HUDEP-2 (cell line): Measurements from ENCODE around the gene CD38.
"Not testable (repeated sequence)": the region's sequence is repeated elsewhere in the genome, so short reads cannot be mapped to it uniquely, and the experiment has no call there.

Experiments used
- DNase-seq, 76 experiments: peaks; one replicate each; lab custom pipeline; 2025; ENCODE audit not compliant: unreplicated experiment in 76 of 76; lab: John Stamatoyannopoulos, UW

CD38 gene

DNA sequence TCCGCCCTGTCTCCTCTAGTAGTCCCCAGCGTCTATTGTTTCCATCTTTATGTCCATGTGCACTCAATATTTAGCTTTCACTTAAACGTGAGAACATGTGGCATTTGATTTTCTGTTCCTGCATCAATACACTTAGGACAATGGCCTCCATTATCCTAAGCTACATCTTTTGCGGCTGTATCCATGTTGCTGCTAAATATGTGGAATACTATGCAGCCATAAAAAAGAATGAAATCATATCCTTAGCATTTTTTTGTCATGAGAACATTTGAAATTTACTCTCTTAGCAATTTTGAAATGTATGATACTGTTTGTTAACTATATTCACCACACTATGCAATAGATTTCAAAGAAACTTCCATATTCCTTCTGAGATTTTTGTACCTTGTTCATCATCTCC is 19.8 kb upstream of the CD38 start:
- DNase-seq, result no peak

DNA sequence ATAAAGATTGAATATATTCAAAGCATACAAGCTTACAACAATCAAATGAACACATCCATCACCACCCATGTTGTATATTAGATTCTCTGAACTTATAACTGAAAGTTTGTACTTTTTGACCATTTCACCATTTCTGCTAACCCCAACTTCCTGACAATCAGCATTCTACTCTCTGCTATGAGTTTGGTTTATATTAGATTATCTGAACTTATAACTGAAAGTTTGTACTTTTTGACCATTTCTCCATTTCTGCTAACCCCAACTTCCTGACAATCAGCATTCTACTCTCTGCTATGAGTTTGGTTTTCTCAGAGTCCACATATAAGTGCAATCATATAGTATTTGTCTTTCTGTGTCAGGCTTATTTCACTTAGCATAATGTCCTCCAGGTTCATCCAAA is 15.7 kb upstream of the CD38 start:
- DNase-seq, result not testable (repeated sequence)

GRCh38 chr4:15765391-15765790 is 12.7 kb upstream of the CD38 start:
- DNase-seq, result no peak

- DNase-seq, result no peak
Measured at GRCh38 chr4:15765910-15766697, 12.0 kb upstream of the CD38 start.

GRCh38 chr4:15766821-15767220 is 11.3 kb upstream of the CD38 start:
- DNase-seq, result no peak

DNA sequence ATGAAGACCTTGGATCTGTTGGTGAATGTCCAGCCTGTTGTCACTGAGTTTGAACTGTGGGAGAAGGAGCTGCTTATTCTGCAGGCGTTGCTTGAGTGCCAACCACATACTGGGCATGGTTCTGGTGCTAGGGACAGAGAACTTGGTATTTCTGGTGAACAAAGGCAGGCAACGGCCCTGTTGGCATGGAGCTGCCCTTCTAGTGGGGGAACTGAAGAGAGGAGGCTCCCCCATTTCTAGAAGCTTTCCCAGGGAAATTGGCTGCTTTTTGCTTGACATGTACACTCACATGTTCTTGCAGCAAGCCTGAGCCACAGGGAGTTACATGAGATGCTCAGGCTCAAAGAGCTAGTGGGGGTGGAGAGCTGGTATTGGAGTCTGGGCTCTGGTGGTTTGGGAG is 8.9 kb upstream of the CD38 start:
- no peak for DNase-seq

DNA sequence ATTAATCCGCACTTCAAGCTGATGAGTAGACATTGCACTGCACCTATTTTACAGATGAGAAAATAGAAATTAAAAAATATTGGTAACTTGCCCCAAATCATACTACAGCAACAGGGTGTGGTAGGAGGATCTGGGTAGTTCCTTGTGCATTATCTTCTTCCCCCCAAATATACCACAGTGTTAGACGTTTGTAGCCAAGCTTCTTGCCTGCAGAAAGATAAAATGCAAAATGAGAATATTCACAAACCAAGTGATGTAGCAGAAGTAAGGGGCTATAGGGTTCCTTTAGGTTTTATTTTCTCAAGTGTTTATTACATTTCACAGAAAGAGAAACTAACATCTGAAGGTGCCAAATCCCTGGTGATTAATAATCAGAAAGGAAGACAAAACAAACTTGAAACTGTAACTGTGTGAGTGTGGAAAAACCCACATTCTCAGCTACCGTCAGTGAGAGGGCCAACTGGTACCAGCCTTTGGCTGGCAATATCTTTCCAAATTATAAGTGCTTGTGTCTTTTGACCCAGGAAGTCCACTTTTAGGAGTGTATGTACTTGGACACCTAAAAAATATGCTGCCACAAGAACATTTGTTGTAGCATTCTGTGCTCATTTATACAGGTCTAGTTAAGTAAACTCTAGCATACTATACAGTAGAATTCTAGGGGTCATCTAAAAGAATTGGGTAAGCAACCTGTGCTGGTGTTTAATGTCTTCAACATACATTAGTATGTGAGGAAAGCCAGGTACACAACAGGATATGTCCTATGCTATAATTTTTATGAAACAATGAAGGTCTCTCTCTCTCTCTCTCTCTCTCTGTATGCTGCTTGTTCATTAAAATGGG is 6.7 kb upstream of the CD38 start:
- no peak for DNase-seq

- no peak for DNase-seq
Measured at GRCh38 chr4:15774020-15774420, 4.1 kb upstream of the CD38 start.

DNA sequence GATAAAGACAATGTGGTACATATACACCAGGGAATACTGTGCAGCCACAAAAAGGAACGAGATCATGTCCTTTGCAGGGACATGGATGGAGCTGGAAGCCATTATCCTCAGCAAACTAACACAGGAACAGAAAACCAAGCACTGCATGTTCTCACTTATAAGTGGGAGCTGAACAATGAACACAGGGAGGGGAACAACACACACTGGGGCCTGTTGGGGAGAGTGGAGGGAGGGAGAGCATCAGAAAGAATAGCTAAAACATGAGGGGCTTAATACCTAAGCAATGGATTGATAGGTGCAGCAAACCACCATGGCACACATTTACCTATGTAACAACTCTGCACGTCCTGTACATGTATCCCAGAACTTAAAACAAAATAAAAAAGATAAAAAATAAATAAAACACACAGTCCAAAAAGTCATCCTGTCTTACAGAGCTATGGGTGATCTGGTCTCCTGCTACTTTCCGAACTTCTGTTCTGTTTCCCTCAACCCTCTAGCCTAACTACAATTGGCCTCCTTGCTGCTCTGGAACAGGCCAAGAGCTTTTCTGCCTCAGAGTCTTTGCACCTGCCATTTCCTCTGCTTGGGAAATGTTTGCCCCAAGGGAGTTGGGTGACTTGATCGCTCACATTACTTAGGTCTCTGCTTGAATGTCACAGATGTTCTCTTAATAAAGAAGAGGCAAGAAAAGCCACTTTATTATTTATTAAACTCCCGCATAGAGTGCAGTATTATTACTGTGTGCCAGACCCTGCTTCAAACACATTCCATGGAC is 1.1 kb upstream of the CD38 start:
- DNase-seq, result no peak

DNA sequence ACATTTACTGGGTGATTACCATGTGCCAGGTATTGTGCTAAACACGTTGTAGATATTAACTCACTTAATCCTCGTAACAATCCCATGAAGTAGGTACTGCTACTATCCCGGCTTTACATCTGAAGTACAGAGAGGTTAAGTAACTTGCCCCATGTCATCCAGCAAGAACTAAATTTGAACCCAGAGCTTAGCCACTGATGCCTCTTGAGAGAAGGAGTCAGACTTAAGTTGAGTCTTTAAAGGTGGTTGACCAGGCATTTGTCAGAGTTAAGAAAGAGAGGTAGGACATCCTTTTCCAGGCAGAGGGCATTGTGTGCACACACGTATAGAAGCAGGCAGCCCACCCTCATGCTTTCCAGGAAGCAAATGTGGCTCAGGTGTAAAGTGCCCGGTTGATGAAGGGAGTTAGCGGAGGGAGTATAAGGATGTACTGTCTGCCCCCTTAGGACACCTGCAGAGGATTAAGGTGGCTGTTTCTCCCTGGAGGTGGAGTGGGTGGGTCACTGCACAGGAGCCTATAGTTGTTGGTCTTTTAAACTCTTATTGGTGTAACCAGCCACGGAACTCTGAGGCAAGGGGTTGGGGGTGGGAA is 335 bp upstream of the CD38 start:
- no peak for DNase-seq

- DNase-seq, result no peak
Measured at GRCh38 chr4:15779306-15779705, 1.2 kb downstream of the CD38 start.

- DNase-seq, result no peak
Measured at GRCh38 chr4:15779809-15780208, 1.7 kb downstream of the CD38 start.

GRCh38 chr4:15781427-15782095 is 3.4 kb downstream of the CD38 start:
- no peak for DNase-seq

DNA sequence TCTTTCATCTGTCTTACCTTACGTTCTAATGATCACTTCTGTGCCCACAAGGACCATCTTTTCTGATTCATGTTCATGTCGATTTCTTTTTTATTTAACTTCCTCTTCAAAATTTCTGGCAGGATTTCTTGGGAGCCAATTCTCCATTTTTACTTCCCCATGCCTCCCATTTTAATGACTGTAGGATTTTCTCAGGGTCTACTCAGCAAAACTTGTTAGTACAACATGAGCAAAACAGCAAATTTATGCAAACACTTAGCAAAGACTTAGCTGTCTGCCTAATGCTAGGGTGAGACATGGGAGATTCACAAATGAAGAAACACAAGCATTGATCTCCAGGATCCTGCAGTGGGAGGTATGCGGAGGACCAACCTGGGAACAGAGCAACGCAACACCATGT is 5.5 kb downstream of the CD38 start:
- DNase-seq, result no peak

DNA sequence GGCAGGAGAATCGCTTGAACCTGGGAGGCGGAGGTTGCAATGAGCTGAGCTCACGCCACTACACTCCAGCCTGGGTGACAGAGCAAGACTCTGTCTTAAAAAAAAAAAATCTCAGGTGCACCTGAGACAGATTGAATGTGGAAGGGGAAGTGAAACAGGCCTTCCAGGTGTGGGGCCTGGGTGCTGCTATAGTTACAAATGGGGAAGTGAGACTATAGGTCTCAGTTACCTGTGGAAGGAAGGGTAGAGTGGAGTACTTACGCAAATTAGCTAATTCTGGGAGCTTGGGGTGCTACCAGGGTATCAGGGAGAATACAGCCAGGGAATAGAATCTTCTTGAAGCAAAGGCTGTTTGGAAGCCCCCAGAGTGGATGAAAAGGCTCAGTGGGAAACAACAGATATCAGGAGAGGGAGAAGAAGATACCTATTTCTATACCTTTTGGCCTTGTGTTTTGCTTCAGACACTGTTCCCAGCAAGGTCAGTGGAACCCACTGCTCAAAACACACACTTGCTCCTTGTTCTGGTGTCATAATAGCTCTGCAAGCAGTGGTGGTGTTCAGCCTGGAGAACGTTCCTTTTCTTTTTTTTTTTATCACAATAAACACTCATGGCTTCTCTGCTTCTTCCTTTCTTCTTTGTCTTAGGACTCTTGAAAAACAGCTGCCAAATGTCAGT is 7.0 kb downstream of the CD38 start:
- DNase-seq, result no peak

DNA sequence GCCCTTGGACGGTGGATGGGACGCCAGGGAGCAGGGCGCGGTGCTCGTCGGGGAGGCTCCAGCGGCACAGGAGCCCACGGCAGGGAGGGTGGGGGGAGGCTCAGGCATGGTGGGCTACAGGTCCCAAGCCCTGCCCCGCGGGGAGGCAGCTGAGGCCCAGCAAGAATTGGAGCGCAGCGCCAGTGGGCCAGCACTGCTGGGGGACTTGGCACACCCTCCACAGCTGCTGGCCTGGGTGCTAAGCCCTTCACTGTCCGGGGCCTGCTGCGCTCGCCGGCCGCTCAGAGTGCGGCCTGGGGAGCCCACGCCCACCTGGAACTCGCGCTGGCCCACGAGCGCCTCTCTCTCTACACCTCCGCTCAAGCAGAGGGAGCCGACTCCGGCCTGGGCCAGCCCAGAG is 8.6 kb downstream of the CD38 start:
- no peak for DNase-seq

GRCh38 chr4:15792974-15793373 is 14.8 kb downstream of the CD38 start:
- DNase-seq, result no peak

- DNase-seq, result no peak
Measured at GRCh38 chr4:15793506-15794363, 15.6 kb downstream of the CD38 start.

DNA sequence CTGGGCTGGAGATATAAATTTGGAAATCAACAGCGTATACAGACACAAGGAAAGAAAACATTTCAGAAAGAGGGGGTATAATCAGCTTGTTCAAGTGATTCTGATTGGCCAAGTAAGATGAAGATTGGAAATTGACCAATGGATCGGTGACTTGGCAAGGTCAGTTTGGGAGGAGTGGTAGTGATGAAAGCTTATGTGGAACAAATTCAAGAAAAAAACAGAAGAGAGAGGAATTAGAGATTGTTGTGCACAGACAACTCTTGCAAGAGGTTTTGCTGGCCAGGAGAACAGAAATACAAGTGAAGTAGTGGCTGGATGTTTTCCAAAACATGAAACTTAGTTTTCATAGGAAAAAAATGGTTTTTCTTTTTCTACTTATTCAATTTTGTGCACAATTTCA is 16.3 kb downstream of the CD38 start:
- no peak for DNase-seq
